HG02588 (cell line): ENCODE measurements around the gene CLCN1.

Source experiments
- ATAC-seq: cut with Tn5 transposase; IDR thresholded peaks from one replicate; pipeline ENCODE4 v1.9.1; 2021; ENCODE audit warnings: mild to moderate bottlenecking, moderate library complexity; ENCODE audit not compliant: unreplicated experiment

CLCN1 gene

GRCh38 chr7:143331179-143331801 lies 15.4 kb downstream of the CLCN1 start:
- no peak for ATAC-seq

GRCh38 chr7:143334244-143334643 lies 18.3 kb downstream of the CLCN1 start:
- no peak for ATAC-seq

- no peak for ATAC-seq
Observed at GRCh38 chr7:143337216-143337615, 21.3 kb downstream of the CLCN1 start.

GRCh38 chr7:143341842-143342241 lies 25.9 kb downstream of the CLCN1 start:
- ATAC-seq = no peak

DNA sequence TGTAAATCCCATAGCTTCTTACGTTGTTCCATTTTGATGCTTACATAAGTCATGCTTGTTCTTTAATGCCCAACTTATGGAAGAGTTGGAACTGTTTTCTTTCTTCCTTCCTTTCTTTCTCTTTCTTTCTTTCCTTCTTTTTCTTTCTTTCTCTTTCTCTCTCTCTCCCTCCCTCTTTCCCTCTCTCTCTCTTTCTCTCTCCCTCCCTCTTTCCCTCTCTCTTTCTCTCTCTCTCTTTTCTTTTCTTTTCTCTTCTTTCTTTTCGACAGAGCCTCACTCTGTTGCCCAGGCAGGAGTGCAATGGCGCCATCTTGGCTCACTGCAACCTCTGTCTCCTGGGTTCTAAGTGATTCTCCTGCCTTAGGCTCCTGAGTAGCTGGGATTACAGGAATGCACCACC lies 27.7 kb downstream of the CLCN1 start:
- no peak for ATAC-seq

GRCh38 chr7:143345428-143345900 lies 29.6 kb downstream of the CLCN1 start:
- ATAC-seq = no peak

- ATAC-seq = no peak
Observed at GRCh38 chr7:143346018-143346417, 30.1 kb downstream of the CLCN1 start.

DNA sequence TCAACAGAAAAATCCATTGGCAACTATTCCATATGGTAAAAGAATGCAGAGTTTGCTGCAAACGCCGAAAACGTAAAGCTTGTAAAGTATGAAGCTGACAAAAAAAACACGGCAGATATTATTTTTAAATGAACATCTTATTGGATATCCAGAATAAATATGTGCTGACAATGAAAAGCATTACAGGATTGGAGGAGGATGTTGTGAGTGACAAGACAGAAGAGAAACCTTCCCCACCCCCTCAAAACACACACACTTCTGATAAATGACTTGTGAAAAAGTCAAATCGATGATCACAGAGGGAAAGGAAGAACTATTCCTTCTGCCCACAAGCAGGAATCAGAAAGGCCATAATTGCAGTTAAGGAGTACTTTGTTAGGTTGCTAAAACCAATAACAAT lies 32.0 kb downstream of the CLCN1 start:
- no peak for ATAC-seq

GRCh38 chr7:143351060-143351459 lies 35.1 kb downstream of the CLCN1 start:
- ATAC-seq = no peak

DNA sequence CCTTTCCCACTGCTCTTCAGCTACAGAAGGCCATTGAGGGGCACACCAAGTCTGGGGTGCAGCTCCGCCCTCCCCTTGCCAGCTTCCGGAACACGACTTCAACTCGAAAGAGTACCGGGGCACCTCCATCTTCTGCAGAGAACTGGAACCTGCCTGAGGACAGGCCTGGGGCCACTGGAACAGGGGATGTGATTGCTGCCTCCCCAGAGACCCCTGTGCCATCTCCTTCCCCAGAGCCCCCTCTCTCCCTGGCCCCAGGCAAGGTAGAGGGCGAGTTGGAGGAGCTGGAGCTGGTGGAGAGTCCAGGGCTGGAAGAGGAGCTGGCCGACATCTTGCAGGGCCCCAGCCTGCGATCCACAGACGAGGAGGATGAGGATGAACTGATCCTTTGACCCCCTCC lies 35.7 kb downstream of the CLCN1 start:
- ATAC-seq = no peak

- no peak for ATAC-seq
Observed at GRCh38 chr7:143352531-143353002, 36.7 kb downstream of the CLCN1 start.

DNA sequence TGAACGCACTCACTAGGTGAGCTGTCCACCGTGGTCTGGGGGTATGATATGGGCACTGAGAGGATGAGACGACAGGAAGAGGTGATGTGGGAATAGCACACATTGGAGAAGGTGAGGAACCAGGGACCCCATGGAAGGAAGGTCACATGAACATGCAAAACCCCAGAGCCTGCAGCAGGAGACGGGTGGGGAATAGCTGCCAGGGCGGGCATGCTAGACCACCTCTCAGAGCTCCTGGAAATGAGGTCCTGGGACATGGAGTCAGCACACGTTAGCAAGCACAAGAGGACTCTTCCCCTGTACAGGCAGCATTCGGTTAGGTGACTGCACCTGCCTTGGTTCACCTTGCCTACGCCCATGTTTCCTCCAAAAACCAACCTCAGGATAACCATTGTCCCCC lies 38.5 kb downstream of the CLCN1 start:
- no peak for ATAC-seq

DNA sequence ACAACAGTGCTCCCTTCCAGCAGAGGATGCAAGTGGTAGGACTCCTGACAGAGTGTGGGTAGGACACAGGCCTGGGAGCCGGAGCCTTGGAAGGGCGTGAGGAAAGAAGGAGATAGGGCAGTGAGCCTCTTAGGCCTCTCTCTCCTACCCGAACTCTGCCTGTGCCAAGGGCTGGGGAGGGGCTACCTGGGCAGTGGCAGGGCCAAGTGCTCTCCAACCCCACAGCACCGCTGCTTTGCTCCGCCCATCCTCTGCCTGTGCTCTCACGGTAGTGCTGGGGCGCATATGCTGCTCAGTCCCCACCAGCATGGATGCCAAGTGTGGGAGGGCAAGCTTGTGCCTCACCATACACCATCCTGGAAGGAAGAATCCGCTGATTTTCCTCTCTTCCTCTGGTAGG lies 39.1 kb downstream of the CLCN1 start:
- no peak for ATAC-seq

DNA sequence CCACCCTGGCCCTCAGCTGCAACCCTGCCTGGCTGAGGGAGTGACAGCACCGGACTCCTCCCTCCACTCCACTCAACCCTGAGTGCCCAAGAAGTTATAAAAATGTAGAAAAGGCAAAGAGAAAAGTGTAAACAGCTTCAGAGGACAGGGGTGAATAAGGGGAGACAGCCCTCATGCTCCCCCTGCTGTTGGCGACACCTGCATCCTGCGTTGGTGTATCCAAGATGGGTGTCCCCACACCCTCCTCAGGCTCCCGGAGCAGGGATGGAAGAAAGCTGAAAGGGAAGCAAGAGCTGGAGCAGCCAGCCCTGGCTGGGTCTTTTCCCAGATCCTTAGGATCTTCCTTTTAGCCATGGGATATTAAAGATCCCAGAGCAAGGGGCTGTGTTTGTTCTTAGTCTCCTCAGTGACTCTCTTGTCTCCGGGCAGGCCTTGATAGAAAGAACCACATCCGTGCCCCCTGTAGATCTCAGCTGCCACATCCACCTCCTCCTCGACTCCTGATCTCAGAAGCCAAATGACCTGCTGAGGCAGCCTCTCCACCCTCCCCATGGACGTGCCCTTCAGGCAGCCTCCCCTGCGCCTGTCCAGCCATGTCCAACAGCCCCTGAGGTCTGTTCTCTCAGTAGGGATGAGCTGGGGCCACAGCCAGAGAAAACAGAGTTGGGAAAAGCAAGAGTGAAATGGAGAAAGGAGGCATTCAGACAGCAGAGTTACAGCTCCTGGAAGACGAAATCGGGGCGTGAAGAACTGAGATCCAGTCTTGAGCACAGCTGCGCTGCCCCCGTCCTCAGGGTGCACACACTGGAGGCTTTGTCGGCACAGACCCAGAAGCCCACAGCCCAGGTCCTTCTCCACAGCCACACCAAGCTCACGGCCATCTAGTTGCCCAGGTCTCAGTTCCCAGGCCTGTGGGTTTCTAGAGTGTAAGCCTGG lies 39.8 kb downstream of the CLCN1 start:
- no peak for ATAC-seq

DNA sequence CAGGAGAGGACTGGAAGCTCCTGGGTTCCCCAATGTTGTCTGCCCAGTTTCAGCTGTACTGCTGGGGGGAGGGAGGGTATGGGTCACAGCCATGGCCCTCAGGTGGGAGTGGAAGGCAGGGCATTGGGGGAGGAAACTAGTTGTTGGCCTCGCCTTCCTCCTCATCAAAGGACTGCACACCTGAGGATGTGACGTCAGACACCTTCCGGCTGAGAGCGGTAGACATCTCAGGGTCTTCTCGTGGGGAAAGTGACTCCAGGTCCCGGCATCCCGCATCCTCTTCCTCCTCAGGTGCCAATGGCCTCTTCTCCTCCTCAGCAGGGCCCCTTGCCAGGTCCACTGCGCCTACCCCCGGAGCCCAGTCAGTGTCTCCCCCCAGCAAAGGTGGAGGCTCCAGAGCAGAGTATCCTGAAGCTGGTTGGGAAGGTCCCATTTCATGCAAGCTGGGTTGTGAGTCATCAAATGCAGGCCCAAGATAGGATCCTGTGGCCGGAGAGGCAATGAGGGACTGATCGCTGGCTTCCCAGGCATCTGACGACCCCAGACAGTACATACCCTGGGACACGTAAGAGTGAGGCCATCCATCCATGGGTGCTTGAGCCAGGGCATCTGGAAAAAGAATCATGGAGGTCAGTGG lies 40.6 kb downstream of the CLCN1 start:
- ATAC-seq = no peak

GRCh38 chr7:143358626-143359025 lies 42.7 kb downstream of the CLCN1 start:
- no peak for ATAC-seq

- ATAC-seq = no peak
Observed at GRCh38 chr7:143359771-143360353, 44.0 kb downstream of the CLCN1 start.

DNA sequence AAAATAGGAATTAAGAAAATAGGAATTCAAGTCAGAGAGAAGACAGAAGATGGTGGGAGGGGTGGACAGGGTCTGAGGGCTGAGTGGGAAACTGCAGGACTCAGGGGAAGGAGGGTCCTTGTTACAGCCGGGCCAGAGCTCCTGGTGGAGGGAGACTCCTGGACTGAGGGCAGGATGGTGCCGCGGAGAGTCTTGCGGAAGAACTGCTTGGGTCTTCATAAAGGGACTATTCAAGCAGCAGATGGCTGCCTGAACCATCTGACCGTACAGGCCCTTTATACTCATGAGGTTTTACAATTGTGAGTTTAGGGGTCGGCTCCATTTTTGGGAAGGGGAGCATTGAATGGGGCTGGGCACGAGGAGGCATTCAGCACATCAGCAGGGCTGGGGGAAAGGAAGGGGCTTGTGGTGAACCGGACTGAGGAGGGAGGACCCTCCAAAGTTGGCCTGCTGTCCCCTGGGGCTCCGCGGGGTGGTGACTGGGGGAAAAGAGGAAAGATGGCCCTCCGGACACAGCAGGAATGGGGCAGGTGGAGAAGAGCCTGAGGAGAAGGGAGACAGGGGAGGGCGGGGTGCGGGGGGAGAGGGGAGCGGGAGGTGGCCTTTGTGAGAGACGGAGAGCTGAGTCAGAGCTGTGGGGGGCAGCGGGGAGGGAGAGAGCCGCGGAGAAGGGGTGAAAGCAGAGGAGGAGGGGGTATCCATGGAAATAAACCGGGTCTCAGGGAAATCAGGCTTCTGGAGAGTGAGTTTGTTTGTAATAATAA lies 45.1 kb downstream of the CLCN1 start:
- ATAC-seq = no peak

- ATAC-seq = no peak
Observed at GRCh38 chr7:143361552-143362130, 45.7 kb downstream of the CLCN1 start.
